Effector CD8-positive, alpha-beta T cell (primary cell): Measurements from ENCODE around the gene DHX15.
"Not testable (repeated sequence)": the region's sequence is repeated elsewhere in the genome, so short reads cannot be mapped to it uniquely, and the experiment has no call there.

Experiments
- DNase-seq: peaks from one replicate; lab custom pipeline; 2025; lab: John Stamatoyannopoulos, UW

DHX15 gene

GRCh38 chr4:24544208-24544988, 40.0 kb downstream of the DHX15 start:
- no peak for DNase-seq

- DNase-seq, result no peak
Measured at GRCh38 chr4:24537025-24537424, 47.3 kb downstream of the DHX15 start.

- DNase-seq, result no peak
Measured at GRCh38 chr4:24535399-24535798, 49.0 kb downstream of the DHX15 start.

GRCh38 chr4:24533364-24533763, 51.0 kb downstream of the DHX15 start:
- no peak for DNase-seq

- no peak for DNase-seq
Measured at GRCh38 chr4:24529555-24529954, 54.8 kb downstream of the DHX15 start.

GRCh38 chr4:24527371-24527770, 57.0 kb downstream of the DHX15 start:
- DNase-seq, result no peak

- DNase-seq, result no peak
Measured at GRCh38 chr4:24521544-24521943, 62.8 kb downstream of the DHX15 start.

- no peak for DNase-seq
Measured at GRCh38 chr4:24519649-24520048, 64.7 kb downstream of the DHX15 start.

GRCh38 chr4:24517676-24518075, 66.7 kb downstream of the DHX15 start:
- no peak for DNase-seq

GRCh38 chr4:24516926-24517325, 67.4 kb downstream of the DHX15 start:
- no peak for DNase-seq

GRCh38 chr4:24515698-24516097, 68.7 kb downstream of the DHX15 start:
- no peak for DNase-seq

GRCh38 chr4:24514808-24515207, 69.5 kb downstream of the DHX15 start:
- DNase-seq, result no peak

- DNase-seq, result no peak
Measured at GRCh38 chr4:24513718-24514117, 70.6 kb downstream of the DHX15 start.

GRCh38 chr4:24511371-24512063, 72.8 kb downstream of the DHX15 start:
- DNase-seq, result no peak

- no peak for DNase-seq
Measured at GRCh38 chr4:24510091-24510490, 74.3 kb downstream of the DHX15 start.

GRCh38 chr4:24508541-24508940, 75.8 kb downstream of the DHX15 start:
- no peak for DNase-seq

GRCh38 chr4:24507439-24507838, 76.9 kb downstream of the DHX15 start:
- no peak for DNase-seq

- DNase-seq, result not testable (repeated sequence)
Measured at GRCh38 chr4:24503090-24503489, 81.3 kb downstream of the DHX15 start.

- DNase-seq, result no peak
Measured at GRCh38 chr4:24497221-24497620, 87.1 kb downstream of the DHX15 start.

GRCh38 chr4:24496597-24496996, 87.8 kb downstream of the DHX15 start:
- DNase-seq, result no peak

GRCh38 chr4:24495388-24495787, 89.0 kb downstream of the DHX15 start:
- no peak for DNase-seq

GRCh38 chr4:24489870-24490269, 94.5 kb downstream of the DHX15 start:
- no peak for DNase-seq

- no peak for DNase-seq
Measured at GRCh38 chr4:24488399-24489164, 95.8 kb downstream of the DHX15 start.
